Upper lobe of left lung (tissue), 4 donors: ENCODE measurements around the gene GREB1L.

ENCODE experiments used
- CTCF ChIP-seq, 6 experiments: fragments of 450-650 bp in 4 of 6; fragments of 200-600 bp in 2 of 6; sonication (generic) in 2 of 6; IDR thresholded peaks; one replicate each; pipeline ENCODE4 v1.5.1; 2016 to 2019; ENCODE audit warnings: antibody characterized with exemption in 6 of 6
- POLR2A ChIP-seq, 4 donors: fragments of 450-650 bp; IDR thresholded peaks; one replicate each; pipeline ENCODE4 v1.5.1; 2016 to 2017; ENCODE audit warnings: antibody characterized with exemption in 4 of 4, mild to moderate bottlenecking in 2 of 4

- no peak for TF ChIP-seq CTCF (IDR thresholded peaks at IDR 0.05)
- TF ChIP-seq POLR2A (IDR thresholded peaks at IDR 0.05), result no peak
Observed at GRCh38 chr18:21265971-21266673, 24.1 kb downstream of the GREB1L start.
